K562 (cell line): Measurements from ENCODE around the gene FRRS1. TPM values are rescaled to one million over a fixed set of nuclear protein-coding genes. Genes with fewer than 3 reads are reported as not detected.

Source experiments
- ATF4 ChIP-seq: fragments of 450-650 bp; formaldehyde crosslinking; IDR thresholded peaks from 2 replicates; pipeline ENCODE4 v1.4.0; 2022; ENCODE audit warnings: mild to moderate bottlenecking, moderate library complexity
- CBX3 ChIP-seq, 2 experiments: IDR thresholded peaks; 1 replicate in 1 of 2; 2 replicates in 1 of 2; pipeline ENCODE4 v1.6.1; 2012; ENCODE audit warnings: inconsistent platforms in 2 of 2, low read length in 2 of 2, borderline replicate concordance in 1 of 2, control low read depth in 1 of 2
- CHAMP1 ChIP-seq: fragments of 450-650 bp; IDR thresholded peaks from 2 replicates; pipeline ENCODE4 v1.6.1; 2016; ENCODE audit warnings: mild to moderate bottlenecking
- CTBP1 ChIP-seq: fragments of 450-650 bp; IDR thresholded peaks from 2 replicates; pipeline ENCODE4 v1.6.1; 2016; ENCODE audit warnings: borderline replicate concordance
- CXXC5 ChIP-seq: fragments of 250-450 bp; sonication (Bioruptor Pico); IDR thresholded peaks from 2 replicates; pipeline ENCODE4 v1.8.0; 2022; ENCODE audit warnings: inconsistent platforms, mild to moderate bottlenecking, moderate library complexity
- DPF2 ChIP-seq: fragments of 450-650 bp; IDR thresholded peaks from 2 replicates; pipeline ENCODE4 v1.6.1; 2016
- JUN ChIP-seq, 2 experiments: sonication (generic) in 1 of 2; formaldehyde crosslinking in 1 of 2; IDR thresholded peaks; 2 replicates each; pipeline versions ENCODE4 v1.6.1 to v1.8.0; 2012 to 2022; ENCODE audit warnings: borderline replicate concordance in 2 of 2, mild to moderate bottlenecking in 2 of 2, improper control_type of control experiment in 1 of 2, low read depth in 1 of 2, low read length in 1 of 2, missing genetic modification reagents in 1 of 2
- KLF1 ChIP-seq: fragments of 450-650 bp; IDR thresholded peaks from 2 replicates; pipeline ENCODE4 v1.6.1; 2016; ENCODE audit warnings: missing genetic modification characterization, missing compliant biosample characterization
- ZBTB2 ChIP-seq: fragments of 450-650 bp; IDR thresholded peaks from 2 replicates; pipeline ENCODE4 v1.6.1; 2016; ENCODE audit warnings: antibody characterized with exemption
- ZNF263 ChIP-seq: sonication (generic); formaldehyde crosslinking; IDR thresholded peaks from 2 replicates; pipeline ENCODE4 v1.8.0; 2022; ENCODE audit warnings: mild to moderate bottlenecking, missing genetic modification reagents, borderline replicate concordance
- ZNF639 ChIP-seq, 2 experiments: fragments of 200-800 bp in 1 of 2; sonication (Bioruptor generic) in 1 of 2; sonication (generic) in 1 of 2; formaldehyde crosslinking in 1 of 2; IDR thresholded peaks in 1 of 2; conservative IDR thresholded peaks in 1 of 2; 2 replicates each; pipeline versions ENCODE4 v1.5.0 to v1.6.1; 2016 to 2020; ENCODE audit warnings: missing compliant biosample characterization in 1 of 2, missing genetic modification characterization in 1 of 2, missing genetic modification reagents in 1 of 2
- polyA plus RNA-seq, 8 experiments: library from polyadenylated mRNA; depleted of rRNA in 4 of 8; stranded (reverse) in 5 of 8; unstranded in 3 of 8; fragments of >200 nt; fragmentation: Nextera tagmentation in 2 of 8; fragmentation: Illumina TruSeq in 1 of 8; extraction: Ambion mirVana in 2 of 8; extraction: Trizol in 1 of 8; gene quantifications; 2 replicates each; pipeline versions ENCODE4 v1.2.1 to v1.2.3, GENCODE V29; 2011 to 2014; ENCODE audit warnings: inconsistent platforms in 1 of 8, missing spikeins in 1 of 8
- total RNA-seq, 7 experiments: library from RNA; depleted of rRNA in 6 of 7; stranded (reverse); fragments of >200 nt in 6 of 7; fragmentation: Illumina TruSeq in 2 of 7; extraction: Trizol in 2 of 7; gene quantifications; 2 replicates each; pipeline versions ENCODE4 v1.2.1 to v1.2.3, GENCODE V29; 2011 to 2021; ENCODE audit warnings: low replicate concordance in 1 of 7
- TF ChIP-seq, protein P1 (sequence below): fragments of 450-650 bp; IDR thresholded peaks from 2 replicates; pipeline ENCODE4 v1.6.1; 2014; ENCODE audit warnings: low read depth, mild to moderate bottlenecking, moderate library complexity, borderline replicate concordance
- TF ChIP-seq, protein P2 (sequence below): fragments of 450-650 bp; formaldehyde crosslinking; IDR thresholded peaks from 2 replicates; pipeline ENCODE4 v1.4.0; 2022; ENCODE audit warnings: missing genetic modification characterization

Gene FRRS1
- total and polyA plus RNA-seq, 9 of the 15 experiments (the other 6 are each of a cell fraction or from before 2014, with no cell fraction given), result 0.87 to 54.0 (median 23.7) TPM

- TF ChIP-seq ZBTB2, result 0 out of 2 replicates have a peak, but pooled peaks have one; percentile 34
- peak; percentile 73 for TF ChIP-seq DPF2
- peak; percentile 32; the same call in 1 of the 2 replicates for TF ChIP-seq CHAMP1
- TF ChIP-seq, protein P1, sequence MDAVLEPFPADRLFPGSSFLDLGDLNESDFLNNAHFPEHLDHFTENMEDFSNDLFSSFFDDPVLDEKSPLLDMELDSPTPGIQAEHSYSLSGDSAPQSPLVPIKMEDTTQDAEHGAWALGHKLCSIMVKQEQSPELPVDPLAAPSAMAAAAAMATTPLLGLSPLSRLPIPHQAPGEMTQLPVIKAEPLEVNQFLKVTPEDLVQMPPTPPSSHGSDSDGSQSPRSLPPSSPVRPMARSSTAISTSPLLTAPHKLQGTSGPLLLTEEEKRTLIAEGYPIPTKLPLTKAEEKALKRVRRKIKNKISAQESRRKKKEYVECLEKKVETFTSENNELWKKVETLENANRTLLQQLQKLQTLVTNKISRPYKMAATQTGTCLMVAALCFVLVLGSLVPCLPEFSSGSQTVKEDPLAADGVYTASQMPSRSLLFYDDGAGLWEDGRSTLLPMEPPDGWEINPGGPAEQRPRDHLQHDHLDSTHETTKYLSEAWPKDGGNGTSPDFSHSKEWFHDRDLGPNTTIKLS, result peak; percentile 41; the same call in 1 of the 2 replicates
- TF ChIP-seq ATF4 (CRISPR knock-in tag), result 0 out of 2 replicates have a peak, but pooled peaks have one; percentile 65
- TF ChIP-seq, protein P2, sequence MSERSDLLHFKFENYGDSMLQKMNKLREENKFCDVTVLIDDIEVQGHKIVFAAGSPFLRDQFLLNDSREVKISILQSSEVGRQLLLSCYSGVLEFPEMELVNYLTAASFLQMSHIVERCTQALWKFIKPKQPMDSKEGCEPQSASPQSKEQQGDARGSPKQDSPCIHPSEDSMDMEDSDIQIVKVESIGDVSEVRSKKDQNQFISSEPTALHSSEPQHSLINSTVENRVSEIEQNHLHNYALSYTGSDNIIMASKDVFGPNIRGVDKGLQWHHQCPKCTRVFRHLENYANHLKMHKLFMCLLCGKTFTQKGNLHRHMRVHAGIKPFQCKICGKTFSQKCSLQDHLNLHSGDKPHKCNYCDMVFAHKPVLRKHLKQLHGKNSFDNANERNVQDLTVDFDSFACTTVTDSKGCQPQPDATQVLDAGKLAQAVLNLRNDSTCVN (CRISPR knock-in tag), result no peak
- TF ChIP-seq JUN (IDR thresholded peaks at IDR 0.05; ENCODE audit: borderline replicate concordance, low read depth, low read length), result peak; percentile 40; the same call in 1 of the 2 replicates
- TF ChIP-seq JUN (CRISPR knock-in tag; IDR thresholded peaks at IDR 0.05; ENCODE audit: borderline replicate concordance), result no peak
- peak; percentile 14; the same call in 1 of the 2 replicates for TF ChIP-seq CXXC5 (CRISPR knock-in tag)
- peak; percentile 36; the same call in 1 of the 2 replicates for TF ChIP-seq ZNF263 (CRISPR knock-in tag)
- 0 out of 2 replicates have a peak, but pooled peaks have one; percentile 49 for TF ChIP-seq CTBP1
- peak in 1 of 2 experiments; percentile 25; a peak in 1 of 3 replicates for TF ChIP-seq CBX3 (IDR thresholded peaks at IDR 0.05; ENCODE audit: borderline replicate concordance in 1 of 2, low read length in 2 of 2)
- peak in 1 of 2 experiments; percentile 53; a peak in 1 of 4 replicates for TF ChIP-seq ZNF639 (CRISPR knock-in tag; conservative IDR thresholded peaks at IDR 0.05 in 1 of 2, IDR thresholded peaks at IDR 0.05 in 1 of 2)
- TF ChIP-seq KLF1 (tag), result no peak
Observed at GRCh38 chr1:99808391-99809115, 42.1 kb upstream of the FRRS1 start (continued).
